Measurements from ENCODE around the gene HLA-DQA1. TPM values are rescaled to one million over a fixed set of nuclear protein-coding genes. Genes with fewer than 3 reads are reported as not detected.
"Not testable (repeated sequence)": the region's sequence is repeated elsewhere in the genome, so short reads cannot be mapped to it uniquely, and the experiment has no call there.

HLA-DQA1 gene
- total RNA-seq, 1 experiment from 2014 or later, result not detected

GRCh38 chr6:32638532-32639219, 1.5 kb downstream of the HLA-DQA1 start:
- Mint-ChIP-seq H3K27me3 (ENCODE audit: insufficient read depth, unreplicated experiment) (peaks cover 97% of the 10 kb centered on the region), H3K9me3 (ENCODE audit: unreplicated experiment) (no peaks in the 10 kb centered on the region), H3K4me3 (ENCODE audit: unreplicated experiment) (no peak overlapping the region), H3K4me1 (ENCODE audit: insufficient read depth, unreplicated experiment) (no peaks in the 10 kb centered on the region), H3K36me3 (ENCODE audit: insufficient read depth, unreplicated experiment) (no peaks in the 10 kb centered on the region), H3K27ac (ENCODE audit: low read depth, unreplicated experiment) (no peak overlapping the region)
- ChIA-PET POLR2A (no interaction called here), CTCF (no interaction called here)
- intact Hi-C loops (cut with micrococcal nuclease), result loop anchor here (2.0 kb wide), 1 partner anchor 104 kb away; no protein-coding TSS in a partner anchor
- TF ChIP-seq CTCF (IDR thresholded peaks at IDR 0.05; ENCODE audit: unreplicated experiment), result no peak
- BruUV-seq (replicated peaks), result no TSS peak
- DNase-seq (ENCODE audit: unreplicated experiment), result no peak

GRCh38 chr6:32639440-32640394, 2.5 kb downstream of the HLA-DQA1 start:
- ChIA-PET CTCF (no interaction called here), POLR2A (no interaction called here)
- Mint-ChIP-seq H3K9me3 (ENCODE audit: unreplicated experiment) (no peaks in the 10 kb centered on the region), H3K27ac (ENCODE audit: low read depth, unreplicated experiment) (no peak overlapping the region), H3K27me3 (ENCODE audit: insufficient read depth, unreplicated experiment) (peaks cover 94% of the 10 kb centered on the region), H3K4me3 (ENCODE audit: unreplicated experiment) (no peak overlapping the region), H3K4me1 (ENCODE audit: insufficient read depth, unreplicated experiment) (no peaks in the 10 kb centered on the region), H3K36me3 (ENCODE audit: insufficient read depth, unreplicated experiment) (no peaks in the 10 kb centered on the region)
- TF ChIP-seq CTCF (IDR thresholded peaks at IDR 0.05; ENCODE audit: unreplicated experiment), result no peak
- no peak for DNase-seq (ENCODE audit: unreplicated experiment)
- intact Hi-C loops (cut with micrococcal nuclease), result loop anchor here (2.0 kb wide), 1 partner anchor 103 kb away; no protein-coding TSS in a partner anchor
- BruUV-seq (replicated peaks), result no TSS peak

GRCh38 chr6:32641122-32641521, 3.9 kb downstream of the HLA-DQA1 start:
- CTCF ChIA-PET, result no interaction called here
- intact Hi-C loops (cut with micrococcal nuclease), result no loop called here
- H3K27ac Mint-ChIP-seq (ENCODE audit: low read depth, unreplicated experiment), result no peak overlapping the region
- no TSS peak for BruUV-seq (replicated peaks)
- no peak for DNase-seq (ENCODE audit: unreplicated experiment)
- H3K27me3 Mint-ChIP-seq (ENCODE audit: insufficient read depth, unreplicated experiment), result peaks cover 88% of the 10 kb centered on the region
- no peak overlapping the region for H3K4me3 Mint-ChIP-seq (ENCODE audit: unreplicated experiment)
- POLR2A ChIA-PET, result no interaction called here
- no peaks in the 10 kb centered on the region for H3K9me3 Mint-ChIP-seq (ENCODE audit: unreplicated experiment)
- H3K36me3 Mint-ChIP-seq (ENCODE audit: insufficient read depth, unreplicated experiment), result no peaks in the 10 kb centered on the region
- TF ChIP-seq CTCF (IDR thresholded peaks at IDR 0.05; ENCODE audit: unreplicated experiment), result no peak
- no peaks in the 10 kb centered on the region for H3K4me1 Mint-ChIP-seq (ENCODE audit: insufficient read depth, unreplicated experiment)

- CTCF ChIA-PET; DNase-seq (ENCODE audit: unreplicated experiment); H3K36me3 Mint-ChIP-seq (ENCODE audit: insufficient read depth, unreplicated experiment); BruUV-seq (replicated peaks); POLR2A ChIA-PET; H3K27ac Mint-ChIP-seq (ENCODE audit: low read depth, unreplicated experiment); H3K9me3 Mint-ChIP-seq (ENCODE audit: unreplicated experiment); intact Hi-C loops (cut with micrococcal nuclease); H3K4me1 Mint-ChIP-seq (ENCODE audit: insufficient read depth, unreplicated experiment); H3K4me3 Mint-ChIP-seq (ENCODE audit: unreplicated experiment): not testable (repeated sequence)
- H3K27me3 Mint-ChIP-seq (ENCODE audit: insufficient read depth, unreplicated experiment), result peaks cover 80% of the 10 kb centered on the region
Measured at GRCh38 chr6:32641785-32642719, 4.8 kb downstream of the HLA-DQA1 start.
